KBM-7 (cell line): ENCODE measurements around the gene CTIF.
A peak's percentile ranks its signal among the peaks of the same experiment; 100 is the strongest.

Source experiments
- DNase-seq: peaks from one replicate; pipeline ENCODE4 v3.0.0-alpha.2; 2015
- in situ Hi-C: fragments of 300-500 bp; cut with MboI; formaldehyde crosslinking; loops from 2 replicates; pipeline ENCODE4 v1.14.3; 2020; ENCODE audit warnings: low sequenced_read_pairs, low pct_unique_long_range_greater_than_20kb, mixed read lengths

Gene CTIF

GRCh38 chr18:48667276-48668254, 128.7 kb downstream of the CTIF start:
- in situ Hi-C loops: loop anchor here (10.0 kb wide), 1 partner anchor 193 kb away; no protein-coding TSS in a partner anchor

GRCh38 chr18:48668466-48669179, 129.8 kb downstream of the CTIF start:
- in situ Hi-C loops: loop anchor here (10.0 kb wide), 1 partner anchor 194 kb away; no protein-coding TSS in a partner anchor
- DNase-seq: no peak

More at GRCh38 chr18:48667276-48668254, 128.7 kb downstream of the CTIF start:
- DNase-seq: no peak

- no peak for DNase-seq
- in situ Hi-C loops: loop anchor here (10.0 kb wide), 1 partner anchor 194 kb away; no protein-coding TSS in a partner anchor
Observed at GRCh38 chr18:48669180-48669675, 130.4 kb downstream of the CTIF start.

- no peak for DNase-seq
- in situ Hi-C loops: loop anchor here (10.0 kb wide), 1 partner anchor 195 kb away; no protein-coding TSS in a partner anchor
Observed at GRCh38 chr18:48669991-48670750, 131.3 kb downstream of the CTIF start.

GRCh38 chr18:48670751-48671560, 132.1 kb downstream of the CTIF start:
- DNase-seq: no peak
- in situ Hi-C loops: no loop called here

- in situ Hi-C loops: no loop called here
- no peak for DNase-seq
Observed at GRCh38 chr18:48671561-48671945, 132.7 kb downstream of the CTIF start.

- in situ Hi-C loops: no loop called here
- DNase-seq: no peak
Observed at GRCh38 chr18:48672671-48673340, 134.0 kb downstream of the CTIF start.

- in situ Hi-C loops: no loop called here
- DNase-seq: no peak
Observed at GRCh38 chr18:48673456-48673852, 134.6 kb downstream of the CTIF start.

GRCh38 chr18:48673853-48674721, 135.3 kb downstream of the CTIF start:
- no peak for DNase-seq
- in situ Hi-C loops: no loop called here

- in situ Hi-C loops: loop anchor here (25.0 kb wide), 2 partner anchors 762 to 1187 kb away; no protein-coding TSS in a partner anchor
- no peak for DNase-seq
Observed at GRCh38 chr18:48674758-48675351, 136.0 kb downstream of the CTIF start.

GRCh38 chr18:48675352-48675761, 136.5 kb downstream of the CTIF start:
- in situ Hi-C loops: loop anchor here (25.0 kb wide), 2 partner anchors 762 to 1187 kb away; no protein-coding TSS in a partner anchor

GRCh38 chr18:48675912-48676311, 137.1 kb downstream of the CTIF start:
- DNase-seq: no peak
- in situ Hi-C loops: loop anchor here (25.0 kb wide), 2 partner anchors 761 to 1186 kb away; no protein-coding TSS in a partner anchor

More at GRCh38 chr18:48675352-48675761, 136.5 kb downstream of the CTIF start:
- peak; percentile 87 for DNase-seq

- DNase-seq: no peak
- in situ Hi-C loops: loop anchor here (25.0 kb wide), 2 partner anchors 761 to 1186 kb away; no protein-coding TSS in a partner anchor
Observed at GRCh38 chr18:48676346-48676745, 137.5 kb downstream of the CTIF start.

GRCh38 chr18:48676756-48677368, 138.0 kb downstream of the CTIF start:
- in situ Hi-C loops: loop anchor here (25.0 kb wide), 2 partner anchors 760 to 1185 kb away; no protein-coding TSS in a partner anchor
- DNase-seq: peak; percentile 69
